Activated CD8-positive, alpha-beta memory T cell treated with anti-CD3 and anti-CD28 coated beads for 48 hours (primary cell): ENCODE measurements around the gene PDE8A.

Experiments used
- DNase-seq, 3 experiments: peaks; one replicate each; pipeline ENCODE4 v3.0.0-alpha.2; 2020; ENCODE audit warnings: low read depth in 2 of 3, low spot score in 2 of 3

Gene PDE8A

GRCh38 chr15:85118581-85118980, 136.9 kb downstream of the PDE8A start:
- no peak for DNase-seq

GRCh38 chr15:85120351-85121113, 138.9 kb downstream of the PDE8A start:
- no peak for DNase-seq

GRCh38 chr15:85124173-85124572, 142.5 kb downstream of the PDE8A start:
- DNase-seq: no peak

GRCh38 chr15:85125056-85125661, 143.5 kb downstream of the PDE8A start:
- DNase-seq: no peak

GRCh38 chr15:85128621-85129020, 147.0 kb downstream of the PDE8A start:
- no peak for DNase-seq

GRCh38 chr15:85129881-85130280, 148.2 kb downstream of the PDE8A start:
- DNase-seq: no peak

- no peak for DNase-seq
Observed at GRCh38 chr15:85131915-85132314, 150.3 kb downstream of the PDE8A start.

GRCh38 chr15:85133709-85134108, 152.1 kb downstream of the PDE8A start:
- no peak for DNase-seq

- DNase-seq: no peak
Observed at GRCh38 chr15:85137489-85138168, 156.0 kb downstream of the PDE8A start.

GRCh38 chr15:85139391-85139790, 157.7 kb downstream of the PDE8A start:
- DNase-seq: no peak

GRCh38 chr15:85141726-85142125, 160.1 kb downstream of the PDE8A start:
- no peak for DNase-seq

GRCh38 chr15:85142312-85142711, 160.7 kb downstream of the PDE8A start:
- DNase-seq: no peak

GRCh38 chr15:85149465-85150129, 167.9 kb downstream of the PDE8A start:
- no peak for DNase-seq

GRCh38 chr15:85150130-85150480, 168.4 kb downstream of the PDE8A start:
- DNase-seq: no peak

GRCh38 chr15:85151145-85151544, 169.5 kb downstream of the PDE8A start:
- no peak for DNase-seq

- DNase-seq: no peak
Observed at GRCh38 chr15:85151861-85152260, 170.2 kb downstream of the PDE8A start.

- DNase-seq: no peak
Observed at GRCh38 chr15:85154061-85154460, 172.4 kb downstream of the PDE8A start.

GRCh38 chr15:85155360-85155759, 173.7 kb downstream of the PDE8A start:
- no peak for DNase-seq

GRCh38 chr15:85155857-85156256, 174.2 kb downstream of the PDE8A start:
- DNase-seq: no peak

GRCh38 chr15:85157344-85157743, 175.7 kb downstream of the PDE8A start:
- no peak for DNase-seq

- DNase-seq: no peak
Observed at GRCh38 chr15:85162237-85162636, 180.6 kb downstream of the PDE8A start.
